K562 (cell line): ENCODE measurements around the gene ORC4. TPM values are rescaled to one million over a fixed set of nuclear protein-coding genes. Genes with fewer than 3 reads are reported as not detected.

ENCODE experiments used
- ATF1 ChIP-seq, 2 experiments: fragments of 450-650 bp in 1 of 2; IDR thresholded peaks; 2 replicates each; pipeline ENCODE4 v1.6.1; 2016; ENCODE audit warnings: missing compliant biosample characterization in 1 of 2, missing genetic modification characterization in 1 of 2
- ATF7 ChIP-seq: fragments of 450-650 bp; IDR thresholded peaks from 2 replicates; pipeline ENCODE4 v1.7.1; 2014; ENCODE audit warnings: mild to moderate bottlenecking, moderate library complexity
- BRD4 ChIP-seq: fragments of 200-600 bp; sonication (generic); IDR thresholded peaks from 2 replicates; pipeline ENCODE4 v1.6.1; 2017; ENCODE audit warnings: inconsistent platforms
- CREM ChIP-seq: IDR thresholded peaks from 2 replicates; pipeline ENCODE4 v1.6.1; 2014; ENCODE audit warnings: antibody characterized with exemption, low read depth
- DMBX1 ChIP-seq: fragments of 250-450 bp; sonication (Bioruptor Pico); IDR thresholded peaks from 2 replicates; pipeline ENCODE4 v1.8.0; 2022; ENCODE audit warnings: inconsistent platforms, mild to moderate bottlenecking, moderate library complexity, borderline replicate concordance
- EP400 ChIP-seq: fragments of 450-650 bp; IDR thresholded peaks from 2 replicates; pipeline ENCODE4 v1.6.1; 2017; ENCODE audit warnings: antibody characterized with exemption, mild to moderate bottlenecking, moderate library complexity
- ESRRA ChIP-seq: fragments of 450-650 bp; IDR thresholded peaks from 2 replicates; pipeline ENCODE4 v1.6.1; 2014; ENCODE audit warnings: low read depth, mild to moderate bottlenecking, moderate library complexity, borderline replicate concordance
- ETV1 ChIP-seq: fragments of 450-650 bp; conservative IDR thresholded peaks from 2 replicates; pipeline ENCODE4 v1.6.1; 2016; ENCODE audit warnings: missing genetic modification characterization, control low read depth, low read depth, missing compliant biosample characterization
- FOXP1 ChIP-seq: sonication (generic); formaldehyde crosslinking; IDR thresholded peaks from 2 replicates; pipeline ENCODE4 v1.8.0; 2022; ENCODE audit warnings: mild to moderate bottlenecking, missing genetic modification reagents
- GTF2E2 ChIP-seq: fragments of 200-800 bp; sonication (Bioruptor generic); IDR thresholded peaks from 2 replicates; pipeline ENCODE4 v1.6.1; 2016; ENCODE audit warnings: missing genetic modification characterization, missing compliant biosample characterization
- HLTF ChIP-seq: fragments of 450-650 bp; IDR thresholded peaks from 2 replicates; pipeline ENCODE4 v1.6.1; 2016
- JUN ChIP-seq, 2 experiments: sonication (generic) in 1 of 2; formaldehyde crosslinking in 1 of 2; IDR thresholded peaks; 2 replicates each; pipeline versions ENCODE4 v1.6.1 to v1.8.0; 2012 to 2022; ENCODE audit warnings: borderline replicate concordance in 2 of 2, mild to moderate bottlenecking in 2 of 2, improper control_type of control experiment in 1 of 2, low read depth in 1 of 2, low read length in 1 of 2, missing genetic modification reagents in 1 of 2
- MTA2 ChIP-seq: fragments of 450-650 bp; IDR thresholded peaks from 2 replicates; pipeline ENCODE4 v1.6.1; 2016; ENCODE audit warnings: low read depth
- NR2C1 ChIP-seq, 2 experiments: fragments of 450-650 bp; IDR thresholded peaks; 2 replicates each; pipeline ENCODE4 v1.6.1; 2017; ENCODE audit warnings: mild to moderate bottlenecking in 2 of 2, antibody characterized with exemption in 1 of 2, inconsistent platforms in 1 of 2, missing compliant biosample characterization in 1 of 2, missing genetic modification characterization in 1 of 2
- SOX6 ChIP-seq: fragments of 450-650 bp; IDR thresholded peaks from 2 replicates; pipeline ENCODE4 v1.6.1; 2014; ENCODE audit warnings: mild to moderate bottlenecking
- SP1 ChIP-seq: sonication (generic); formaldehyde crosslinking; IDR thresholded peaks from 2 replicates; pipeline ENCODE4 v1.8.1; 2022; ENCODE audit warnings: mild to moderate bottlenecking, missing genetic modification reagents
- ZNF436 ChIP-seq: fragments of 250-450, 450-650 bp; sonication (Bioruptor Pico); formaldehyde crosslinking; IDR thresholded peaks from 2 replicates; pipeline ENCODE4 v1.7.0; 2020; ENCODE audit warnings: mild to moderate bottlenecking
- polyA plus RNA-seq, 8 experiments: library from polyadenylated mRNA; depleted of rRNA in 4 of 8; stranded (reverse) in 5 of 8; unstranded in 3 of 8; fragments of >200 nt; fragmentation: Nextera tagmentation in 2 of 8; fragmentation: Illumina TruSeq in 1 of 8; extraction: Ambion mirVana in 2 of 8; extraction: Trizol in 1 of 8; gene quantifications; 2 replicates each; pipeline versions ENCODE4 v1.2.1 to v1.2.3, GENCODE V29; 2011 to 2014; ENCODE audit warnings: inconsistent platforms in 1 of 8, missing spikeins in 1 of 8
- total RNA-seq, 7 experiments: library from RNA; depleted of rRNA in 6 of 7; stranded (reverse); fragments of >200 nt in 6 of 7; fragmentation: Illumina TruSeq in 2 of 7; extraction: Trizol in 2 of 7; gene quantifications; 2 replicates each; pipeline versions ENCODE4 v1.2.1 to v1.2.3, GENCODE V29; 2011 to 2021; ENCODE audit warnings: low replicate concordance in 1 of 7
- TF ChIP-seq, protein P1 (sequence below), 3 experiments: fragments of 200-800 bp in 1 of 3; fragments of 250-450 bp in 1 of 3; fragments of 450-650 bp in 1 of 3; sonication (Bioruptor Pico) in 1 of 3; sonication (Bioruptor generic) in 1 of 3; formaldehyde crosslinking in 1 of 3; IDR thresholded peaks; 2 replicates each; pipeline versions ENCODE4 v1.6.1 to v1.8.0; 2016 to 2022; ENCODE audit warnings: mild to moderate bottlenecking in 2 of 3, missing genetic modification characterization in 2 of 3, missing compliant biosample characterization in 1 of 3, moderate library complexity in 1 of 3
- TF ChIP-seq, protein P2 (sequence below): sonication (generic); formaldehyde crosslinking; IDR thresholded peaks from 2 replicates; pipeline ENCODE4 v1.8.0; 2022; ENCODE audit warnings: mild to moderate bottlenecking, missing genetic modification reagents

The ORC4 gene
- total and polyA plus RNA-seq, 9 of the 15 experiments (the other 6 are each of a cell fraction or from before 2014, with no cell fraction given) = 58.6 to 100 (median 70.5) TPM

DNA sequence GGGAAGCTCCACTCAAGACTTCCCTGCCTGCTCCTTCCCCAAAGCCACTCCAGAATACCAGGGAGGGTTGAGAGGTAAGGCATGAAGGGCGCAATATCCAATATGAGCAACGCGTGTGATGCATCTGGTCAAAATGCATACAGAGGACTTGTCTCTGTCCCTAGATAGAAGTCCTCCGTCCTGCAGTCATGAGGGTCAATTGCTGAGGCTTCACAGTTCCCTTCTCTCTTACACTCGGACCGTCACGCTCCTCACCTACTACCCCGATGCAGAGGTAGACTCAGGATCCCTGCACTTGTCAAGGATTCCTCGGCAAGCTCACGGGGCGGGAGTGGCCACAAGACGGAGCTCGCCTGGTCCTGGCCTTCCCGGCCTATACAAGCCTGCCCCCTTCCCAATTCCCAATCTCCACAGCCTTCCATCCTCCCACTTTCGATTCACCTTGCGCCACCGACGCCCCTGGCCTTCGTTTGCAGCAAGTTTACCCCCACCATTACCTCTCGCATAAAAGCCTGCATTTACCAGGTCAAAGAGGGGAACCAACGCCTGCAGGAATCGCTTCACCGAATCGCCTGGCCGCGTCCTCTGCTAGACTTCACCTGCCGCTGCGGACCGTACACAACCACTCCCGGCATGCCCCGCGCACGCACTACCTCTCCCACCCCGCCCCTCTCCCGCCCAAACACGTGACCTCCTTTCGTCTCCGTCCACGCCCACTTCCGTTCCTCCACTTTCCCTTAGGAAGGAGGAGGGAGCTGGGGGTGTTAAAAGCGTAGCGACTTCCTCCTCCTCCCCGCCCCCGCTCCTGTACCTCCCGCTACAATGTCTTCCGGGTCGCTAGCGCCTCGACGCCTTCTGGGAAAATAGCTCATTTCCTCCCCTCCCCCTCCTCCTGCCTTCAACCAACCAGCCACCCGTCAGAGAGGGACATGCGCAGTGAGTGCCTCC lies at the start of gene ORC4 (continued):
- TF ChIP-seq GTF2E2 (tag) (no peak), FOXP1 (peak; percentile 93; the same call in 1 of the 2 replicates), ATF1 (CRISPR knock-in tag; IDR thresholded peaks at IDR 0.05) (no peak), ATF1 (tag; IDR thresholded peaks at IDR 0.05) (peak; percentile 75), MTA2 (peak; percentile 71), ESRRA (peak; percentile 49; the same call in 1 of the 2 replicates), SP1 (CRISPR knock-in tag) (peak; percentile 92), BRD4 (no peak), JUN (IDR thresholded peaks at IDR 0.05; ENCODE audit: borderline replicate concordance, low read depth, low read length) (peak; percentile 6; the same call in 1 of the 2 replicates), JUN (CRISPR knock-in tag; IDR thresholded peaks at IDR 0.05; ENCODE audit: borderline replicate concordance) (peak; percentile 14; the same call in 1 of the 2 replicates), ETV1 (peak; percentile 79), ZNF436 (CRISPR knock-in tag) (no peak), CREM (peak; percentile 87), ATF7 (peak; percentile 67; the same call in 1 of the 2 replicates), HLTF (peak; percentile 92), SOX6 (peak; percentile 50; the same call in 1 of the 2 replicates), EP400 (peak; percentile 74), NR2C1 (IDR thresholded peaks at IDR 0.05) (peak; percentile 98), NR2C1 (tag; IDR thresholded peaks at IDR 0.05) (peak; percentile 98), DMBX1 (CRISPR knock-in tag) (no peak)
- TF ChIP-seq, protein P1, sequence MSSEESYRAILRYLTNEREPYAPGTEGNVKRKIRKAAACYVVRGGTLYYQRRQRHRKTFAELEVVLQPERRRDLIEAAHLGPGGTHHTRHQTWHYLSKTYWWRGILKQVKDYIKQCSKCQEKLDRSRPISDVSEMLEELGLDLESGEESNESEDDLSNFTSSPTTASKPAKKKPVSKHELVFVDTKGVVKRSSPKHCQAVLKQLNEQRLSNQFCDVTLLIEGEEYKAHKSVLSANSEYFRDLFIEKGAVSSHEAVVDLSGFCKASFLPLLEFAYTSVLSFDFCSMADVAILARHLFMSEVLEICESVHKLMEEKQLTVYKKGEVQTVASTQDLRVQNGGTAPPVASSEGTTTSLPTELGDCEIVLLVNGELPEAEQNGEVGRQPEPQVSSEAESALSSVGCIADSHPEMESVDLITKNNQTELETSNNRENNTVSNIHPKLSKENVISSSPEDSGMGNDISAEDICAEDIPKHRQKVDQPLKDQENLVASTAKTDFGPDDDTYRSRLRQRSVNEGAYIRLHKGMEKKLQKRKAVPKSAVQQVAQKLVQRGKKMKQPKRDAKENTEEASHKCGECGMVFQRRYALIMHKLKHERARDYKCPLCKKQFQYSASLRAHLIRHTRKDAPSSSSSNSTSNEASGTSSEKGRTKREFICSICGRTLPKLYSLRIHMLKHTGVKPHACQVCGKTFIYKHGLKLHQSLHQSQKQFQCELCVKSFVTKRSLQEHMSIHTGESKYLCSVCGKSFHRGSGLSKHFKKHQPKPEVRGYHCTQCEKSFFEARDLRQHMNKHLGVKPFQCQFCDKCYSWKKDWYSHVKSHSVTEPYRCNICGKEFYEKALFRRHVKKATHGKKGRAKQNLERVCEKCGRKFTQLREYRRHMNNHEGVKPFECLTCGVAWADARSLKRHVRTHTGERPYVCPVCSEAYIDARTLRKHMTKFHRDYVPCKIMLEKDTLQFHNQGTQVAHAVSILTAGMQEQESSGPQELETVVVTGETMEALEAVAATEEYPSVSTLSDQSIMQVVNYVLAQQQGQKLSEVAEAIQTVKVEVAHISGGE (CRISPR knock-in tag; IDR thresholded peaks at IDR 0.05) = peak in 1 of 3 experiments; percentile 91; a peak in 2 of 6 replicates
- TF ChIP-seq, protein P2, sequence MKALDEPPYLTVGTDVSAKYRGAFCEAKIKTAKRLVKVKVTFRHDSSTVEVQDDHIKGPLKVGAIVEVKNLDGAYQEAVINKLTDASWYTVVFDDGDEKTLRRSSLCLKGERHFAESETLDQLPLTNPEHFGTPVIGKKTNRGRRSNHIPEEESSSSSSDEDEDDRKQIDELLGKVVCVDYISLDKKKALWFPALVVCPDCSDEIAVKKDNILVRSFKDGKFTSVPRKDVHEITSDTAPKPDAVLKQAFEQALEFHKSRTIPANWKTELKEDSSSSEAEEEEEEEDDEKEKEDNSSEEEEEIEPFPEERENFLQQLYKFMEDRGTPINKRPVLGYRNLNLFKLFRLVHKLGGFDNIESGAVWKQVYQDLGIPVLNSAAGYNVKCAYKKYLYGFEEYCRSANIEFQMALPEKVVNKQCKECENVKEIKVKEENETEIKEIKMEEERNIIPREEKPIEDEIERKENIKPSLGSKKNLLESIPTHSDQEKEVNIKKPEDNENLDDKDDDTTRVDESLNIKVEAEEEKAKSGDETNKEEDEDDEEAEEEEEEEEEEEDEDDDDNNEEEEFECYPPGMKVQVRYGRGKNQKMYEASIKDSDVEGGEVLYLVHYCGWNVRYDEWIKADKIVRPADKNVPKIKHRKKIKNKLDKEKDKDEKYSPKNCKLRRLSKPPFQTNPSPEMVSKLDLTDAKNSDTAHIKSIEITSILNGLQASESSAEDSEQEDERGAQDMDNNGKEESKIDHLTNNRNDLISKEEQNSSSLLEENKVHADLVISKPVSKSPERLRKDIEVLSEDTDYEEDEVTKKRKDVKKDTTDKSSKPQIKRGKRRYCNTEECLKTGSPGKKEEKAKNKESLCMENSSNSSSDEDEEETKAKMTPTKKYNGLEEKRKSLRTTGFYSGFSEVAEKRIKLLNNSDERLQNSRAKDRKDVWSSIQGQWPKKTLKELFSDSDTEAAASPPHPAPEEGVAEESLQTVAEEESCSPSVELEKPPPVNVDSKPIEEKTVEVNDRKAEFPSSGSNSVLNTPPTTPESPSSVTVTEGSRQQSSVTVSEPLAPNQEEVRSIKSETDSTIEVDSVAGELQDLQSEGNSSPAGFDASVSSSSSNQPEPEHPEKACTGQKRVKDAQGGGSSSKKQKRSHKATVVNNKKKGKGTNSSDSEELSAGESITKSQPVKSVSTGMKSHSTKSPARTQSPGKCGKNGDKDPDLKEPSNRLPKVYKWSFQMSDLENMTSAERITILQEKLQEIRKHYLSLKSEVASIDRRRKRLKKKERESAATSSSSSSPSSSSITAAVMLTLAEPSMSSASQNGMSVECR (CRISPR knock-in tag) = peak; percentile 88
